ENCODE measurements around the gene GTF2E1. TPM values are rescaled to one million over a fixed set of nuclear protein-coding genes. Genes with fewer than 3 reads are reported as not detected.

Gene GTF2E1
- polyA plus RNA-seq, 3 donors: 6.1 to 7.9 (median 6.9) TPM

- no peak overlapping the region for H3K4me3 Mint-ChIP-seq
- H3K9me3 Mint-ChIP-seq: no peaks in the 10 kb centered on the region
- H3K79me2 ChIP-seq (ENCODE audit: insufficient read depth, low read length): peaks cover 38% of the 10 kb centered on the region
- no peak overlapping the region for H3K9ac ChIP-seq (ENCODE audit: insufficient read depth, low read length, poor library complexity, severe bottlenecking)
- H3K27me3 Mint-ChIP-seq (ENCODE audit: low read depth in 3 of 3): peaks cover 0 to 2% (median 0%) of the 10 kb centered on the region in 3 donors
- no peak for TF ChIP-seq CTCF (IDR thresholded peaks at IDR 0.05)
- H3K4me3 ChIP-seq (replicated peaks in 1 of 3; ENCODE audit: low read depth in 2 of 3, low read length in 3 of 3): no peak overlapping the region
- peak overlapping the region in 1 of 7 donors; percentile 66 for H3K27ac Mint-ChIP-seq
- intact Hi-C loops (cut with micrococcal nuclease): no loop called here
- peaks cover 12 to 15% of the 10 kb centered on the region in 2 donors for H3K36me3 Mint-ChIP-seq
- H4K20me1 ChIP-seq (ENCODE audit: insufficient read depth, low read length): peaks cover 44% of the 10 kb centered on the region
- no peaks in the 10 kb centered on the region for H3K9me3 ChIP-seq (replicated peaks in 1 of 2; ENCODE audit: control insufficient read depth in 1 of 2, insufficient read depth in 1 of 2, low read length in 2 of 2)
- no peaks in the 10 kb centered on the region for H3K36me3 ChIP-seq (replicated peaks in 1 of 2; ENCODE audit: control insufficient read depth in 1 of 2, insufficient read depth in 2 of 2, low read length in 2 of 2)
- H3K4me2 ChIP-seq (replicated peaks; ENCODE audit: extremely low read depth, low read length, poor library complexity, severe bottlenecking): no peak overlapping the region
- peaks cover 6% of the 10 kb centered on the region for H3K4me1 Mint-ChIP-seq
- H2AFZ ChIP-seq (ENCODE audit: insufficient read depth, low read depth, low read length, poor library complexity, severe bottlenecking): no peak overlapping the region
- H3K27me3 ChIP-seq (ENCODE audit: control insufficient read depth in 2 of 2, insufficient read depth in 2 of 2, low read length in 2 of 2): no peaks in the 10 kb centered on the region
- peak overlapping the region in 1 of 2 donors; percentile 11 for H3K27ac ChIP-seq (ENCODE audit: low read depth in 1 of 2, low read length in 2 of 2)
- H3K4me1 ChIP-seq (ENCODE audit: control insufficient read depth in 1 of 2, insufficient read depth in 2 of 2, low read length in 2 of 2): no peaks in the 10 kb centered on the region
- no peak for DNase-seq
Measured at GRCh38 chr3:120764206-120764605, 21.7 kb downstream of the GTF2E1 start.

GRCh38 chr3:120765830-120766493 is 23.4 kb downstream of the GTF2E1 start:
- Histone ChIP-seq H3K79me2 (ENCODE audit: insufficient read depth, low read length) (peaks cover 38% of the 10 kb centered on the region), H4K20me1 (ENCODE audit: insufficient read depth, low read length) (peaks cover 51% of the 10 kb centered on the region), H3K4me1 (ENCODE audit: control insufficient read depth in 1 of 2, insufficient read depth in 2 of 2, low read length in 2 of 2) (no peaks in the 10 kb centered on the region), H3K9me3 (replicated peaks in 1 of 2; ENCODE audit: control insufficient read depth in 1 of 2, insufficient read depth in 1 of 2, low read length in 2 of 2) (no peaks in the 10 kb centered on the region), H3K36me3 (replicated peaks in 1 of 2; ENCODE audit: control insufficient read depth in 1 of 2, insufficient read depth in 2 of 2, low read length in 2 of 2) (peaks cover 6 to 7% of the 10 kb centered on the region in 2 donors), H3K9ac (ENCODE audit: insufficient read depth, low read length, poor library complexity, severe bottlenecking) (no peak overlapping the region), H3K4me2 (replicated peaks; ENCODE audit: extremely low read depth, low read length, poor library complexity, severe bottlenecking) (no peak overlapping the region), H2AFZ (ENCODE audit: insufficient read depth, low read depth, low read length, poor library complexity, severe bottlenecking) (no peak overlapping the region), H3K27me3 (ENCODE audit: control insufficient read depth in 2 of 2, insufficient read depth in 2 of 2, low read length in 2 of 2) (no peaks in the 10 kb centered on the region), H3K4me3 (replicated peaks in 1 of 3; ENCODE audit: low read depth in 2 of 3, low read length in 3 of 3) (no peak overlapping the region), H3K27ac (ENCODE audit: low read depth in 1 of 2, low read length in 2 of 2) (no peak overlapping the region)
- no peak for TF ChIP-seq CTCF (IDR thresholded peaks at IDR 0.05)
- intact Hi-C loops (cut with micrococcal nuclease): no loop called here
- Mint-ChIP-seq H3K4me3 (no peak overlapping the region), H3K36me3 (peaks cover 13 to 18% of the 10 kb centered on the region in 2 donors), H3K9me3 (no peaks in the 10 kb centered on the region), H3K27me3 (ENCODE audit: low read depth in 3 of 3) (peaks cover 0 to 2% (median 0%) of the 10 kb centered on the region in 3 donors), H3K4me1 (peaks cover 3% of the 10 kb centered on the region), H3K27ac (peak overlapping the region in 1 of 7 donors; percentile 3)
- no peak for DNase-seq

All from CD14-positive monocyte (primary cell).